DMS153 (cell line): ENCODE measurements around the gene RNF207.
A peak's percentile ranks its signal among the peaks of the same experiment; 100 is the strongest.
"Not testable (repeated sequence)": the region's sequence is repeated elsewhere in the genome, so short reads cannot be mapped to it uniquely, and the experiment has no call there.

ENCODE experiments used
- DNase-seq: peaks from one replicate; lab custom pipeline; 2025; lab: John Stamatoyannopoulos, UW

The RNF207 gene

DNA sequence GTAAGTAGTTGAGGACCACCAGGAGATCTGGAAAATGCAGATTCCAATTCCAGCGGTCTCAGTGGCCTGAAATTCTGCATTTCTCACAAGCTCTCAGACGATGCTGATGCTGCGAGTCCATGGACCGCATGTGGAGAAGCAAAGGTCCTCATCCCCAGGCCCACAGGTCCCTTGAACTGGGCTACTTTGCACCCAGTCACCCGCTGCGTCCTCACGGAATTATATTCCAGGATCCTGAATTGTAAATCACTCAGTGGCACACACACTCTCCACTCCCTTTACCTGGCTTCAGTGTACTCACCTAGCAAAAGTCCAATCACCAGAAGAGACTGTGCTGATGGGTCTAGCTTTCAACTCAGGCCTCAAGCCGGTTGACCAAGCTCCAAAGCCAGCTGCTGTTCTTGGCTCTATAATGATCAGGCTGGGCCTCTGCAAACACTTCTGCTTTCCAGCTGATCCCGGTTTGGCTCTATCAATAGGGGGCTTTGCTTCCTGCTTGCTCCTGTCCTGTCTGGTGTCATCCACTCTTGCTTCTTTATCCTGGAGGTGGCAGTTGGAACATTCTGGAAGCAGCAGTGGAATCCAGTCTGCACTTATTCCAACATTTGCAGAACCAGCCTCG lies 5.6 kb upstream of the RNF207 start:
- no peak for DNase-seq

- DNase-seq = no peak
Observed at GRCh38 chr1:6202256-6202655, 3.7 kb upstream of the RNF207 start.

DNA sequence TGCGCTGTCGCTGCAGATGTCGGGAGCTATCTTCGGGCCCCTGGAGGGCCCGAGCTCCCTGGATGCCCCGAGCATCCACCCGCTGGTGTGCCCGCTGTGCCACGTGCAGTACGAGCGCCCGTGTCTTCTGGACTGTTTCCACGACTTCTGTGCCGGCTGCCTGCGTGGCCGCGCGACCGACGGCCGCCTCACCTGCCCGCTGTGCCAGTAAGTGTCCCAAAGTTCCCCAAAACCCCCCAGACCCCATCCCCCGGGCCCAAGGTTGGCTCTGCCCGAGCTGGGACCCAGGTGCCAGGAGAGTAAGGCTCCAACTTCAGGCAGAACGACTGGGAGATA lies 569 bp downstream of the RNF207 start:
- DNase-seq = no peak

DNA sequence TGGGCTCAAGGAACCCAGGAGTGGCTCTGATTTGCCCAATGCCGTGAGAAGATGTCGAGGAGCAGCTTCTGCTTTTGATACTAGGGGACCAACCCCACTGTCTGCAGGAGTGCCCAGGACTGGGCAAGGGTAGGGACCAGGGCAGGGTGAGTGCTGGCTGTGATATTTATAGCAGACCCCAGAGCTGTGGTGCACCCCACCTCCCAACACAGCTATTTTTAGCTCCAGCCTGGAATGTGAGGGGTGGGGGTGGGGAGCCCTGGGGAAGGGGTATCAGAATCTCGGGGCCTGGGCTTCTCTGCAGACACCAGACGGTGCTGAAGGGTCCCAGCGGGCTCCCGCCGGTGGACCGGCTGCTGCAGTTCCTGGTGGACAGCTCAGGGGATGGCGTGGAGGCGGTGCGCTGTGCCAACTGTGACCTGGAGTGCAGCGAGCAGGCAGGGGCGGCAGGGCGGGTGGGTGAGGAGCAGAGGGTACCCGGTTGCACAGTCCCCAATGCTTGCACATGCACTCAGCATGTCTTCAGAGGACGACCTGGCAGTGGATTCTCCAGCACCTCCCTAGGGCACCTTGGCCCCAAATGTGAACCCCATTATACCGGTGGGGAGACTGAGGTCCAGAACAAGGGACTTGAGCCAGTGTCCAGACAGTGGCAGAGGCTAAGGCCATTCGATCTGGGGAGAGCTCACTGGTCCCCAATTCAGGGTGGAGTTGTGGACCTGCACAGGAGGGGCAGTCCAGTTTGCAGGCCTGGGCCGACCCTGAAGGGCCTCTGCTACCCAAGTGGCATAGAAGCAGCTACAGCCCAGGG lies 1.4 kb downstream of the RNF207 start:
- DNase-seq = no peak

DNA sequence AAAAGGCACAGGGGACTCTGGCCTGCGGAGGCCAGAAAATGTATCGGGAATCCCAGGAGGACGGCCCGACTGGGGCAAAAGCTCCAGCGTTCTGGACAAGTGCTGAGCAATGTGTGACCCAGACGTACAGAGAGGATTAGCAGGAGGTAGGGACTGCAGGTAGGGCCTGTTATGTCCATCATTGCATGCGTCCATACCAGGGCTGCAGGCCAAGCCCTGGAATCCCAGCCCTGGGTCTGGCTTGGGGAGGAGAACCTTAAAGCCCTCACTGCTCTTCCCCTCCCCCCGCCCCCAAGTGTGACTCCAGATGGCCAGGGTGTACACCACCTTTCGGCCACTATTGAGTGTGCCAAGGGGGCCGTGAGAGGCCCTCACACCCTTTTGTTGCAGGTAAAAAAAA lies 2.0 kb downstream of the RNF207 start:
- no peak for DNase-seq

DNA sequence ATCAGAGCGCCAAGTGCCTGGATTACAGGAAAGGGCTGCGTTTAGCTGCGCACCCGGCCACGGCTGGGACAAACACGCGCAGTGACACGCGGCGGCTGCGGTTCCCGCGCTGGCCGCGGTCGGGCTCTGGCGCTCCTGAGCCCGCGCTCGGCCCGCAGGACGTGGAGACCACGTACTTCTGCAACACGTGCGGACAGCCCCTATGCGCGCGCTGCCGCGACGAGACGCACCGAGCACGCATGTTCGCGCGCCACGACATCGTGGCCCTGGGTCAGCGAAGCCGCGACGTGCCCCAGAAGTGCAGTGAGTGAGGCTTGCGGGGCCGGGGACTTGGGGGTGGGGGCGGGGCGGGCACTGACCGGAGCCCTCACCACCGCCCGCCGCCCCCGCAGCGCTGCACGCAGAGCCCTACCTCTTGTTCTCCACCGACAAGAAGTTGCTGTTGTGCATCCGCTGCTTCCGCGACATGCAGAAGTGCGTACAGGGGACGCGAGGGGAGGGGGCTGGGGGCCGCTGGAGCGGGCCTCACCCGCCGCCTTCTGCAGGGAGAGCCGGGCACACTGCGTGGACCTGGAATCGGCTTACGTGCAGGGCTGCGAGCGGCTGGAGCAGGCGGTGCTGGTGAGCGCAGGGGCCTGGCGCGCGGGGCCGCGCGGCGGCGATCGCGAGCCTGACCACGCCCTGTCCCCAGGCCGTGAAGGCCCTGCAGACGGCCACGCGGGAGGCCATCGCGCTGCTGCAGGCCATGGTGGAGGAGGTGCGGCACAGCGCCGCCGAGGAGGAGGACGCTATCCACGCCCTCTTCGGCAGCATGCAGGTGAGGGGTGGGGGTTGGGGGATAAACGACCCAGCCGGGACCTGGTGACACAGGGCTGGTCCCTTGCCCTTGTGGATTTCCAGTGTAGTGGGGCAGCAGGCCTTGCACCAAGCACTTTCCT lies 3.1 kb downstream of the RNF207 start:
- DNase-seq = no peak

- no peak for DNase-seq
Observed at GRCh38 chr1:6209661-6210580, 4.0 kb downstream of the RNF207 start.

DNA sequence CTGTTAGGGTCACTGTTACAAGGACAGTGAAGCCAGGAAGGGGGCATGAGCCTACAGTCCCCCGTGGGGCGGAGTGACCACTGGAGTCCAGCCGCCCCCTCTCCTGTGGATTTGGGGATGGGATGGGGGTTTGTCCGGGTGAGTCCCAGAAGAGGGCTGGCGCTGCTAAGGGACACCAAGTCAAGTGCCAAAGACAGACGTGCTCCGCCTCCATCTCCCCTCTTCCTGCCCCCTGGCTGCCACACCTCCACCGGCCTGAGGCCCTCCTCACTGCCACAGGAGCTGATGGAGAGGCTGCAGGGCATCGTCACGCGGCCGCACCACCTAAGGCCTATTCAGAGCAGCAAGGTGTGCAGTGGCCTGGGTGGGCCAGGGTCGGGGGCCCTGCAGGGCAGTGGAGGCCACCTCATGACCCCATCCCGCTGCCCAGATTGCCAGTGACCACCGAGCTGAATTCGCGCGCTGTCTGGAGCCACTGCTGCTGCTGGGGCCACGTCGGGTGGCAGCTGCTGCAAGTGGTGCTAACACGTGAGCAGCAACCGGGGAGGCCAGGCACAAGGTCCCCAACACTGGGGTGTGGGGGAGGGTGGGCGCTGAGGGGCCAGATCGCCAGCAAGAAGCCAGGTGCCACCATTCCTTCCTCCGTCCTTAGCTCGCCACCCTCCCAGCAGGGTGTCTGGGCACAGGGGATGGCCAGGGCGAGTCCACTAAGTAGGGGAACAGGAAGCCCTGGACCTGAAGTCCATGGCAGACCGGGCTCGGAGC lies 4.9 kb downstream of the RNF207 start:
- no peak for DNase-seq

GRCh38 chr1:6211731-6212130 lies 5.8 kb downstream of the RNF207 start:
- no peak for DNase-seq

DNA sequence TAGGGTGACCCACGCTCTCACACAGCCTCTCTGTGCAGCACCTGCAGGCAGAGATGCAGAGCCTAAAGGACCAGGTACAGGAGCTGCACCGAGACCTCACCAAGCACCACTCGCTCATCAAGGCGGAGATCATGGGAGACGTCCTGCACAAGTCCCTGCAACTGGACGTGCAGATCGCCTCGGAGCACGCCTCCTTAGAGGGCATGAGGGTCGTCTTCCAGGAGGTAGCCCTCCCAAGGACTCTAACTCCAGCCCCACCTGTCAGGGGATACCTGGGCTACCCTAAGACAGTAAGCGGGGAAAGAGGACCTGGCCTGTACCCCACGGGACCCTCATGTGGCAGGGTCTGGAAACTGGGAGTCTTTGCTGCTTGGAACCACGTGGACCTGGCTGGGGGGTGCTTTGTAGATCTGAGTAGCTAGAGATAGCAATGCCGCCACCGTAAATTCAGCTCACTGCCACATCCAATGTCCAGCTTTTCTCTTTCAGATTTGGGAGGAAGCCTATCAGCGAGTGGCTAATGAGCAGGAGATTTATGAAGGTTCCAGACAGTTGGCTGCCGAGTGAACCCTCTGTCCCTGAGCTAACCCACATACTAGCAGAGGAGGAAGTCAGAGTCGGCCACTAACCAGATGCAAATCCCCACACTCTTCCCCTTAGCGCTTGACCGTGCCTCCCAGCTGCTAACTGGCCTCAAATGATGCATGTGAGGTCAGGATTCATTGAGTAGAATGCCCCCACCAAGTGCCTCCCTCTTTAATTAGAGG lies 6.5 kb downstream of the RNF207 start:
- no peak for DNase-seq

DNA sequence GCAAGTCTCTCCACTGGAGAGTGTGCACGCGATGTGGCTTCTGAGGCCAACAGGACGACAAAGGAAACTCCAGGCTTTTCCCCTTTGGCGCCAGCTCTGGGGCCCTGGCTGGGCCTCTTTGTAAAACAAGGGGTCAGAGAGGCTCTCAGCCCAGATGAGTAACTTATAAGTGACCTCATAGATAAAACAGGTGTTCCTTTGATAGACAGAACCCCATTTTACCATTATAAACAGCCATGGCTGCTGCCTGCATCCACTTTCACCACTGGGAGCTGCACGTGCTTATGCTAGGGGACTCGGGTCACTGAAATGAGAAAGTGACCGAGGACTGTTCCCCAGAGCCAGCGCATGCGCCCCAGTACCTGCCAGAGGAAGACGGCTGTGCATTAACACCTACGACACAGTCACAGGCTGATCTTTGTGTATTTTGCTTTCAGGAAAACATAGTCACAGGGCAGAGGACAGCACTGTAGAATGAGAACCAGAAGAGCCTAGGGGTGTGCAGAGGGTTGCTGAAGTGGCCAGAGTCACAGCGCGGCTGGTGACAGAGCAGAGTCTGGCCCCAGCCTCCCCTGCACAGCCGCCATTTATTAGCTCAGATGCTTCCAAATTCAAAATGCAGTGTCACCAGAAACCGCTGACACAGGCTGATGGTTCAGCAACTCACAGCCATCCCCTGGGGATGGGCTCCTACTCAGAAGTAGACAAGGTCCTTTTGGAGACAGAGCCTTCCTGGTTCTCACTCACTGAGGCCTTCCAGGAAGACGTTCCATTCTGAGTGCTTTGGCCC lies 12.7 kb downstream of the RNF207 start:
- DNase-seq = peak; percentile 18

DNA sequence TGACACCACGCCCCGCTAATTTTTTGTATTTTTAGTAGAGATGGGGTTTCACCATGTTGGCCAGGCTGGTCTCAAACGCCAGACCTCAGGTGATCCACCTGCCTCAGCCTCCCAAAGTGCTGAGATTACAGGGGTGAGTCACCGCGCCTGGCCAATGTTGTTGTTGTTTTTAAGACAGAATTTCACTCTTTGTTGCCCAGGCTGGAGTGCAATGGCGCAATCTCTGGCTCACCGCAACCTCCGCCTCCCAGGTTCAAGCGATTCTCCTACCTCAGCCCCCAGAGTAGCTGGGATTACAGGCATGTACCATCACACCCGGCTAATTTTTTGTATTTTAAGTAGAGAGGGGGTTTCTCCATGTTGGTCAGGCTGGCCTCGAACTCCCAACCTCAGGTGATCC lies 13.7 kb downstream of the RNF207 start:
- DNase-seq = not testable (repeated sequence)

DNA sequence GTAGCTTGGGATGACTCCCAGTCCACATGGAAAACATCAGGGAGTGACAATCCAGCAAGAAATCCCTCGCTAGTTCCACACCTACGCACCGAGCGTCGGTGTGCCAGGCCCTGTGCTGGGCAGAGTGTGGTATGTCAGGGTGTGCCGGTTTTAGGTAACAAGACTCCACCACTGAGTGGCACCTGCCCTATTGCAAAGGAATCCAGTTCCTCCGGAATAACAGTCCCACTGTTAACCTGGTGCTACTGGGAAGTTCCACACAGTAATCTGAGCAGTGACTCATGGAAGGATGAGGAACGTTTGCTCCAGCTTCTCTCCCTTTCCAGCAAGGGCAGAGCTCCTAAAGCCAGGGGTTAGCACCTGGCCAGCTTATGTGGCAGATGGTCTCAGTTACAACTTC lies 14.3 kb downstream of the RNF207 start:
- no peak for DNase-seq

GRCh38 chr1:6221210-6221784 lies 15.4 kb downstream of the RNF207 start:
- DNase-seq = peak; percentile 14

DNA sequence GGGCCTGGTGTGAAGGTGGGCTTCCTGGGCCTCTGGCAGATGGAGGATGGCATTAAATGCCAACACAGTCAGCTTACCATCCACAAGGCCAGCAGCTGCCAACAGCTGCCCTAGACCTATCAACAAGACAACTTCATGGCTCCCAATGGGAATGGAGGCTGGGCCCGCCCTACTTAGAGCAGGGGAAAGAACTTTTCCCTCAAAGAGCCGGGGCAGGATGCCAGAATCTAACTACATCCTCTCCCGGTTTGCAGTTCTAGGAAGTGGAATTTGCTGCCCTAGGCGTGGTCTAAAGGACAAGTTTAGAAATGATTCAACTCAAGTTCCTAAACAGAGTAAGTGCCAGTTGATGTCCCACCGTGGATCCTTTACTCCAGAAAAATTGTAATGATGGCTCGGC lies 16.7 kb downstream of the RNF207 start:
- no peak for DNase-seq

DNA sequence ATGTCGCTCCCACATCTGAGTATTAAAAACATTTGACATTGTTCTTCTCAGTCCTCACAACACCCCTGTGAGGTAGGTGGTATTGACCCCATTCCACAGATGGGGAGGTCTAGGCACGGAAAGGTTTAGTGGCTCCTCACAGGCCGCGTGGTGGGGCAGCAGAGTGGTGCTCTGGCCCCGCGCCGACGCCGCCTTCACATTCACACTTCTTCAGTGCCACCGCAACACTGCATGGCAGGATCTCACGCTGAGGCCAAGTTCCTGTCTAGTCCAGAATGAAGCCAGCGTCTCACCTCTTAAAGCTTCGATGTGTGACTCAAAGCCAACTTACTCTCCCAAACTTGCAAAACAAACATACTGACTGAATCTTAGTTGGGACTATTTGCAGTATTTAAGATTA lies 17.7 kb downstream of the RNF207 start:
- DNase-seq = no peak

GRCh38 chr1:6224718-6225117 lies 18.8 kb downstream of the RNF207 start:
- no peak for DNase-seq

DNA sequence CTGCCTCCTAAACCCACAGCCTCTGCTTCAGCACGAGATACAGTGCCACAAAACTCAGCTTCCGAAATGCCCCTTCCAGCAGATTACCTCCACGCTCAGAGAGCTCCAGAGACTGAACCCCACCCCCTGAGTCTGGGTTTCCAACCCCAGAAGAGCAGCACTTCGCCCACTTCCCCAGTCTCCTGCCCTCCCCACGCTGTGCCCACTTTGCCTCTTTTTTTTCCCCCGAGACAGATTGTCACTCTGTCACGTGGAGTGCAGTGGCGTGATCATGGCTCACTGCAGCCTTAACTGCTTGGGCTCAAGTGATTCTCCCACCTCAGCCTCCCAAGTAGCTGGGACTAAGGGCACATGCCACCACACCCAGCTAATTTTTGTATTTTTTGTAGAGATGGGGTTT lies 19.7 kb downstream of the RNF207 start:
- no peak for DNase-seq

- DNase-seq = no peak
Observed at GRCh38 chr1:6233376-6233775, 27.5 kb downstream of the RNF207 start.
